GM18520 (cell line): Measurements from ENCODE around the gene STAT6.

ENCODE experiments used
- ATAC-seq: cut with Tn5 transposase; IDR thresholded peaks from one replicate; pipeline ENCODE4 v1.9.1; 2021; ENCODE audit not compliant: unreplicated experiment

STAT6 gene

GRCh38 chr12:57146092-57146491 is 34.9 kb upstream of the STAT6 start:
- ATAC-seq = no peak

- ATAC-seq = no peak
Observed at GRCh38 chr12:57145460-57146059, 34.4 kb upstream of the STAT6 start.

GRCh38 chr12:57143454-57143853 is 32.3 kb upstream of the STAT6 start:
- ATAC-seq = no peak

GRCh38 chr12:57142727-57143126 is 31.6 kb upstream of the STAT6 start:
- ATAC-seq = no peak

- no peak for ATAC-seq
Observed at GRCh38 chr12:57142121-57142520, 31.0 kb upstream of the STAT6 start.

GRCh38 chr12:57141249-57141648 is 30.1 kb upstream of the STAT6 start:
- ATAC-seq = no peak

GRCh38 chr12:57139796-57140649 is 28.9 kb upstream of the STAT6 start:
- no peak for ATAC-seq

- ATAC-seq = no peak
Observed at GRCh38 chr12:57138526-57139272, 27.5 kb upstream of the STAT6 start.

- ATAC-seq = no peak
Observed at GRCh38 chr12:57135527-57136326, 24.6 kb upstream of the STAT6 start.

- no peak for ATAC-seq
Observed at GRCh38 chr12:57134949-57135348, 23.8 kb upstream of the STAT6 start.

GRCh38 chr12:57133916-57134315 is 22.8 kb upstream of the STAT6 start:
- ATAC-seq = no peak

- ATAC-seq = no peak
Observed at GRCh38 chr12:57133013-57133569, 21.9 kb upstream of the STAT6 start.

GRCh38 chr12:57131896-57132744 is 21.0 kb upstream of the STAT6 start:
- no peak for ATAC-seq

GRCh38 chr12:57130941-57131340 is 19.8 kb upstream of the STAT6 start:
- no peak for ATAC-seq

- no peak for ATAC-seq
Observed at GRCh38 chr12:57129889-57130288, 18.7 kb upstream of the STAT6 start.

GRCh38 chr12:57129321-57129842 is 18.2 kb upstream of the STAT6 start:
- ATAC-seq = no peak

- ATAC-seq = no peak
Observed at GRCh38 chr12:57128519-57129247, 17.5 kb upstream of the STAT6 start.

GRCh38 chr12:57127726-57128518 is 16.8 kb upstream of the STAT6 start, which contains the start of gene LRP1:
Gene LRP1 (plus strand): TSS chr12:57128483. CDS start chr12:57128965, 482 bp downstream.
- ATAC-seq = no peak
